Measurements from ENCODE around the gene ZFP90. TPM values are rescaled to one million over a fixed set of nuclear protein-coding genes. Genes with fewer than 3 reads are reported as not detected.

The ZFP90 gene
- total RNA-seq, 3 donors from 2014 or later = 35.7 to 40.6 (median 40.3) TPM

DNA sequence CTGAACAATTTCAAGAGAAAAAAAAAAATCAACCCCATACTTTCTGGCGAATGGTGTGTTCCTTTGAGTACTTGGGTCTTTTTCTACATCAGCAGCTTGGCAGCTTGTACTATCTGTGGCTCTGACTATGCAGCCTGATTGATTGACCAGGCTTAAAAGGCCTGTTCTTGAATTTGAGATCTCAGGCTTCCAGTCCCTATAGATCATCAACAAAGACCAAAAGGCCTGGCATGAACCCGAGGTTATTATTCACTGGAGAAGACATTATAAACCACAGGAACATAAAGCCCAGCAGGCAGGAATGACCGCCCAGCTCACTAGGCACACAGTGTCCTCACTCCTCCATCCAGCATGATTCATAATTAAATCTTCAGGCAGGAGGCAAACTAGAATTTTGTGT lies 73.9 kb downstream of the ZFP90 start:
- TF ChIP-seq CTCF (IDR thresholded peaks at IDR 0.05) (no peak), POLR2A (IDR thresholded peaks at IDR 0.05) (no peak), POLR2AphosphoS5 (IDR thresholded peaks at IDR 0.05) (no peak)
- no peak overlapping the region for H3K4me3 ChIP-seq
- peaks cover 0 to 14% of the 10 kb centered on the region in 2 donors for H3K9me3 ChIP-seq
- no peaks in the 10 kb centered on the region for H3K36me3 ChIP-seq
- DNase-seq (ENCODE audit: low spot score in 2 of 2) = no peak
- H3K27me3 ChIP-seq = no peaks in the 10 kb centered on the region
- H3K4me1 ChIP-seq = no peaks in the 10 kb centered on the region
- no peak overlapping the region for H3K27ac ChIP-seq
- intact Hi-C loops (cut with DNase I; ENCODE audit: low total_unique reads) = no loop called here

GRCh38 chr16:68617734-68618133 lies 78.6 kb downstream of the ZFP90 start:
- Histone ChIP-seq H3K27ac (no peak overlapping the region), H3K27me3 (no peaks in the 10 kb centered on the region), H3K4me1 (no peaks in the 10 kb centered on the region), H3K36me3 (no peaks in the 10 kb centered on the region), H3K4me3 (no peak overlapping the region), H3K9me3 (peaks cover 0 to 14% of the 10 kb centered on the region in 2 donors)
- DNase-seq (ENCODE audit: low spot score in 2 of 2) = no peak
- intact Hi-C loops (cut with DNase I; ENCODE audit: low total_unique reads) = no loop called here
- no peak for TF ChIP-seq POLR2A (IDR thresholded peaks at IDR 0.05)
- TF ChIP-seq CTCF (IDR thresholded peaks at IDR 0.05) = no peak
- no peak for TF ChIP-seq POLR2AphosphoS5 (IDR thresholded peaks at IDR 0.05)

Other genes with a start within 250 kb of the ZFP90 start
- 10 to 100 TPM; 16.4 to 18.6 (median 16.5) TPM for gene SLC7A6OS, start 228.3 kb upstream of the ZFP90 start, total RNA-seq
- gene PRMT7, start 228.3 kb upstream of the ZFP90 start, total RNA-seq = 10 to 100 TPM; 38.4 to 53.4 (median 41.0) TPM
- gene SMPD3, start 90.8 kb upstream of the ZFP90 start, total RNA-seq = 10 to 100 TPM in 1 of 3 donors, 1 to 10 TPM in 1, under 1 TPM in 1; under 0.01 to 15.4 (median 2.9) TPM
- 10 to 100 TPM in 2 of 3 donors, under 1 TPM in 1; 0.32 to 62.6 (median 39.0) TPM for gene CDH3, start 106.0 kb downstream of the ZFP90 start, total RNA-seq
- gene CDH1, start 198.0 kb downstream of the ZFP90 start, total RNA-seq = 100 to 1,000 TPM in 1 of 3 donors, 10 to 100 TPM in 1, under 1 TPM in 1; 0.16 to 127 (median 86.5) TPM